MCF 10A (cell line): ENCODE data around the gene TRAF3IP1. TPM values are rescaled to one million over a fixed set of nuclear protein-coding genes. Genes with fewer than 3 reads are reported as not detected.

Experiments used
- BruUV-seq: library from RNA; stranded (reverse); fragments of 400-500 nt; replicated peaks from 2 replicates; lab custom pipeline; 2021; lab: Mats Ljungman, UMichigan
- CTCF ChIA-PET: fragments of 300-600 bp; sonication (Branson Sonifier 250); formaldehyde crosslinking; extraction: SDS; loops from one replicate; lab custom pipeline; 2021; ENCODE audit warnings: antibody characterized with exemption, inconsistent platforms; lab: Yijun Ruan, JAX
- POLR2A ChIA-PET: fragments of 300-600, 350-650 bp; sonication (Branson Sonifier 250); formaldehyde crosslinking; extraction: SDS; loops from one replicate; lab custom pipeline; 2020; ENCODE audit warnings: antibody characterized with exemption, inconsistent platforms; lab: Yijun Ruan, JAX
- DNase-seq: peaks from one replicate; pipeline ENCODE4 v3.0.0-alpha.2; 2018; ENCODE audit not compliant: unreplicated experiment
- H3K27ac Mint-ChIP-seq: one replicate; pipeline ENCODE4 v1.8.0; 2022; ENCODE audit warnings: mild to moderate bottlenecking, low read depth, mixed read lengths; ENCODE audit not compliant: unreplicated experiment
- H3K27me3 Mint-ChIP-seq: one replicate; pipeline ENCODE4 v1.8.0; 2022; ENCODE audit warnings: mixed read lengths; ENCODE audit not compliant: insufficient read depth, unreplicated experiment
- H3K36me3 Mint-ChIP-seq: one replicate; pipeline ENCODE4 v1.8.0; 2022; ENCODE audit warnings: mild to moderate bottlenecking, moderate library complexity, mixed read lengths; ENCODE audit not compliant: insufficient read depth, unreplicated experiment
- H3K4me1 Mint-ChIP-seq: one replicate; pipeline ENCODE4 v1.8.0; 2022; ENCODE audit warnings: mixed read lengths; ENCODE audit not compliant: insufficient read depth, unreplicated experiment
- H3K4me3 Mint-ChIP-seq: one replicate; pipeline ENCODE4 v1.8.0; 2022; ENCODE audit warnings: mild to moderate bottlenecking, moderate library complexity, mixed read lengths; ENCODE audit not compliant: unreplicated experiment
- H3K9me3 Mint-ChIP-seq: one replicate; pipeline ENCODE4 v1.8.0; 2022; ENCODE audit warnings: mixed read lengths; ENCODE audit not compliant: unreplicated experiment
- CTCF ChIP-seq: fragments of 200-600 bp; IDR thresholded peaks from one replicate; pipeline ENCODE4 v1.8.0; 2022; ENCODE audit warnings: antibody characterized with exemption, mild to moderate bottlenecking; ENCODE audit not compliant: unreplicated experiment
- intact Hi-C: fragments of 100-400 bp; cut with micrococcal nuclease; formaldehyde crosslinking; loops from 2 replicates; pipeline ENCODE4 v1.14.1; 2022
- total RNA-seq: library from RNA; stranded (reverse); gene quantifications from 2 replicates; pipeline ENCODE4 v1.2.3, GENCODE V29; 2022

The TRAF3IP1 gene
- total RNA-seq, 1 experiment from 2014 or later: 19.1 TPM

DNA sequence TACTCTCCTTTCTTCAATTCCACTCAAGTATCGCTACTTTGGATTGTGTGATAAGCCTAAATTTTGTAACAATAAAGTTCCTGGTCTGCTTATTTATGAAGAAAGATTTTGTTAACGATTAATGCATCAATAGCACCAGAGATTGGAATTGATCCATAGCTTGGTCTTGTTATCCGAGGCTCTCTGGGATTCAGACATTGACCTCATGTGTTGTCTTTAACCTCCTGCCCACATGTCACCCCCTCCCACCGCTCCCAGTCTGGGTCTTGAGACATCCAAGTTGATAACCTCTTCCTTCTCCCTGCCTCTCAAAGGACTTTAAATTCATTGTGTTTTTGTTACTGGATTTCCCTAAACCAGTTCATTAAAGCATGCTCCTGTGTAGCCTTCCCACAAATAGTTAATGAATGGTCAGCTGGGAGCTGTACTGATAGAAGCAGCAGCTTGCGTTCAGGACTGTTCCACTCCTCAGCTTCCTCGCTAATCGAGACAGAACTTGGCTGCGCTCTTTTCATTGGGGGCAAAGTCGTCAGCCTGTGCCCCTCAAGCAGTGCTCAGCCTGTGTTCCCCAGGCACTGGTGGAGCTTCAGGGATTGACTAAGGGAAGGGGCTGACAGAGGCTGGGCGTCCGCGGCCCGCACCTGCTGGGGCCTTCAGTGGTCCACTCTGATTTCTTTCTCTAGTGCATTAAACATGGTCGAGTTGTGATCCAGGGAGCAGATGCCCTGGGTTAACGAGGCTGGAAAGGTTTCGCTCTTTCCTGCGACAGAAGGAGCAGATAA is 125.3 kb downstream of the TRAF3IP1 start:
- BruUV-seq: no TSS peak
- H3K27ac Mint-ChIP-seq: no peak overlapping the region
- H3K9me3 Mint-ChIP-seq: no peaks in the 10 kb centered on the region
- POLR2A ChIA-PET: interaction anchor here (0.5 kb wide), 1 partner anchor 499 kb away, joined by 3 read pairs; no protein-coding TSS in a partner anchor
- peaks cover 59% of the 10 kb centered on the region for H3K36me3 Mint-ChIP-seq
- intact Hi-C loops: no loop called here
- H3K4me3 Mint-ChIP-seq: no peak overlapping the region
- no peak for DNase-seq
- peaks cover 2% of the 10 kb centered on the region for H3K4me1 Mint-ChIP-seq
- CTCF ChIA-PET: interaction anchor here (0.5 kb wide), 1 partner anchor 596 kb away, joined by 4 read pairs; no protein-coding TSS in a partner anchor
- no peak for TF ChIP-seq CTCF
- H3K27me3 Mint-ChIP-seq: no peaks in the 10 kb centered on the region

DNA sequence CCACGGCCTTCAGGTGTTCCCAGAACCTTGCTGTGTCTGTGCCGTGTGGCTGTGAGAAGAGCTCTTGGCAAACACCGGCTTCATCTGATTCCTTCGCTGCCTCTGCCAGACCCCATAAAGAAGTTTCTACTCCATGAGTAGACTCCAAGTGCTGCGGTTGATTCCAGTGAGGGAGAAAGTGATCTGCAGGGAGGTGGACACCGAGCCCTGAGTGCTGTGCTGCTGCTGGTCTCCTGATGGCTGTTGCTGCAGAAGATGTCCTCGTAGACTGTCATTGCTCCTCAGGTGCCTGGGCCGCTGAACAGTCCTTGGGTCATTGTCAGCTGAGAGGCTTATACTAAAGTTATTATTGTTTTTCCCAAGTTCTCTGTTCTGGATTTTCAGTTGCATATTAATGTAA is 126.1 kb downstream of the TRAF3IP1 start:
- no TSS peak for BruUV-seq
- POLR2A ChIA-PET: no interaction called here
- no peak for DNase-seq
- H3K27me3 Mint-ChIP-seq: no peaks in the 10 kb centered on the region
- TF ChIP-seq CTCF: no peak
- no peaks in the 10 kb centered on the region for H3K9me3 Mint-ChIP-seq
- no peak overlapping the region for H3K27ac Mint-ChIP-seq
- CTCF ChIA-PET: no interaction called here
- H3K4me3 Mint-ChIP-seq: no peak overlapping the region
- H3K4me1 Mint-ChIP-seq: no peaks in the 10 kb centered on the region
- H3K36me3 Mint-ChIP-seq: peaks cover 64% of the 10 kb centered on the region
- intact Hi-C loops: no loop called here

DNA sequence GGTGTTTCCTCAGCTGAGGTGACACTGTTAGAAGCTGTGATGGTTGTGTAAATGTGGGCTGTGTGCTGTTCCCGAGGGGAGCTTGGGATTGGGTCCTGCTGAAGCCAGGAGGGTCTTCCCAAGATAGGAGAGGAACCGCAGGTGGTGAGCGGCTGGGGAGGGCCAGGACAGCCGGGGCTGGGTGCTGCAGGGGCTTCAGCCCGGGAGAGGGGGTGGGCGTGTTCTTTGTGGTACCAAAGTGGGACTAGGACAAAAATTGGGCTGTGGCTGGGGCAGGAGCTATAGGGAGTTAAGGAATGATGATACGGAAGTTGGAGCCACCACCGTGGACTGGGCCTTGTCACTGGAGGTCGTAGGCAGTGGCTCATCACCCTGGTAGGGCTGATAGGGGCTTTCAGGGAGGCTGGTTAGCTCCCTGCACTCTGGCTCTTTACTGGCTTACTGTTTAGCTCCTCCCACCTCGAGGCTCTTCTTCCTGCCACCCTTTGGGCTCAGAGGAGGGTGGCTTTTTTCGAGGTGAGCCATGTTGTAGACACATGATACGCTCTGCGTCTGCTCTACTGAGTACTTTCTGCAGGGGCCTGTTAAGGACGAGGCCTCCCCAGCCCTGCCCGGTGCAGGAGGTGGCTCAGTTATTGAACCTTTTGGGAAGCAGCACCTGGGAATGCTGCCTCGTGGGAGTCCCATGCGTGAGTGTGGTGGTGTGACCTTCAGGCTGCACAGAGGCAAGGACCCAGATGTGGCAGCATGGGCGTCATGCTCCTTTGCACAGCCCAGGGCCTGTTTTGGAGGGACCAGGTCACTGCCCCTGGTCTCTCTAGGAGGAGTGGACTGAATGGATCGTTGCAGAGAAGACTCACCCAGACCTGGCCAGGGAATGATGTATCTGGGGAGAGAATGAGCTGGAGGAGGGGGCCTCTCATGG is 128.0 kb downstream of the TRAF3IP1 start:
- DNase-seq: no peak
- H3K27me3 Mint-ChIP-seq: no peaks in the 10 kb centered on the region
- no peaks in the 10 kb centered on the region for H3K4me1 Mint-ChIP-seq
- CTCF ChIA-PET: interaction anchor here (0.9 kb wide), 2 partner anchors 61 to 91 kb away, joined by 3 to 4 read pairs; no protein-coding TSS in a partner anchor
- intact Hi-C loops: no loop called here
- BruUV-seq: no TSS peak
- POLR2A ChIA-PET: interaction anchor here (0.6 to 0.7 kb wide), 2 partner anchors 154 to 161 kb away, joined by 3 read pairs; no protein-coding TSS in a partner anchor
- no peak overlapping the region for H3K4me3 Mint-ChIP-seq
- H3K9me3 Mint-ChIP-seq: no peaks in the 10 kb centered on the region
- no peak overlapping the region for H3K27ac Mint-ChIP-seq
- peaks cover 76% of the 10 kb centered on the region for H3K36me3 Mint-ChIP-seq
- TF ChIP-seq CTCF: no peak

DNA sequence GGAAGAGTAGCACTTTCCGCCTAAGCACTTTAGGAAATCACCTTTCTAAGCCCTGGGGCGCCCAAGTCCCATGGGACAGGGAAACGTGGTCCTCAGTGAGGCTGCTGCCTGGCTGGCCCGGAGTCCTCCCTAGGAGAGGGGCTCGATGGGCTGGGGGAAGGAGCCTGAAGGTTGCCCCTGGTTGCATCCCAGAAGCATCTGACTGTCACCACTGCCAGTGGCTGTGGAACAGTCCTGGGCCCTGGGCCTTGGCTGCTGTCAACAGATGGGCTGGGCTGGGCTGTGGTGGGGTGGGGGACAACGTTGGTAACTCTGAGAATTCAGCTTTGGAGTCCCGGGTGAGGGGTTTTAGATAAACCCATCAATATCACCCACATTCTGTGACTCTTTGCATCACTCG is 128.9 kb downstream of the TRAF3IP1 start:
- no peak overlapping the region for H3K4me3 Mint-ChIP-seq
- H3K27ac Mint-ChIP-seq: no peak overlapping the region
- no peak for TF ChIP-seq CTCF
- BruUV-seq: no TSS peak
- H3K9me3 Mint-ChIP-seq: no peaks in the 10 kb centered on the region
- ChIA-PET POLR2A (no interaction called here), CTCF (no interaction called here)
- intact Hi-C loops: no loop called here
- H3K36me3 Mint-ChIP-seq: peaks cover 67% of the 10 kb centered on the region
- no peaks in the 10 kb centered on the region for H3K27me3 Mint-ChIP-seq
- H3K4me1 Mint-ChIP-seq: no peaks in the 10 kb centered on the region
- no peak for DNase-seq
